Colonic mucosa (tissue), 4 donors: ENCODE data around the gene POLR3GL. TPM values are rescaled to one million over a fixed set of nuclear protein-coding genes. Genes with fewer than 3 reads are reported as not detected.
A peak's percentile ranks its signal among the peaks of the same experiment; 100 is the strongest.
"Not testable (repeated sequence)": the region's sequence is repeated elsewhere in the genome, so short reads cannot be mapped to it uniquely, and the experiment has no call there.

ENCODE experiments used
- DNase-seq: peaks from one replicate; pipeline ENCODE4 v3.0.0-alpha.2; 2020
- H3K27ac ChIP-seq: fragments of 200-600 bp; one replicate; pipeline ENCODE4 v1.8.0; 2021
- H3K27me3 ChIP-seq: fragments of 200-600 bp; one replicate; pipeline ENCODE4 v1.8.0; 2021
- H3K36me3 ChIP-seq: fragments of 200-600 bp; one replicate; pipeline ENCODE4 v1.8.0; 2021
- H3K4me1 ChIP-seq: fragments of 200-600 bp; one replicate; pipeline ENCODE4 v1.8.0; 2021; ENCODE audit warnings: mild to moderate bottlenecking
- H3K4me3 ChIP-seq: fragments of 200-600 bp; one replicate; pipeline ENCODE4 v1.8.0; 2021
- H3K9ac ChIP-seq, 2 donors: one replicate each; pipeline ENCODE4 v1.7.0; 2013; ENCODE audit warnings: control low read depth in 2 of 2, low read depth in 2 of 2, low read length in 2 of 2
- H3K9me3 ChIP-seq: fragments of 200-600 bp; one replicate; pipeline ENCODE4 v1.8.0; 2021
- intact Hi-C: fragments of 100-400 bp; cut with DNase I; formaldehyde crosslinking; loops from one replicate; pipeline ENCODE4 v1.14.1; 2022
- total RNA-seq, 2 donors: library from RNA; stranded (reverse); fragmentation: NEBNext Ultra II Directional in 1 of 2; extraction: Animal tissue kit (Norgen Biotek cat#: 25700) in 1 of 2; gene quantifications; one replicate each; pipeline ENCODE4 v1.2.1, GENCODE V29; 2021
- TF ChIP-seq, protein P1 (sequence below): fragments of 200-600 bp; IDR thresholded peaks from one replicate; pipeline ENCODE4 v1.8.0; 2022; ENCODE audit warnings: antibody characterized with exemption, mild to moderate bottlenecking
- donor health status: healthy.
- donor health status: DM: no; HTN: no; CAD: no.
- donor health status: DM: no; HTN: no; CAD: no.

Gene POLR3GL
- total RNA-seq, 2 donors from 2014 or later = 12.6 to 16.1 TPM

DNA sequence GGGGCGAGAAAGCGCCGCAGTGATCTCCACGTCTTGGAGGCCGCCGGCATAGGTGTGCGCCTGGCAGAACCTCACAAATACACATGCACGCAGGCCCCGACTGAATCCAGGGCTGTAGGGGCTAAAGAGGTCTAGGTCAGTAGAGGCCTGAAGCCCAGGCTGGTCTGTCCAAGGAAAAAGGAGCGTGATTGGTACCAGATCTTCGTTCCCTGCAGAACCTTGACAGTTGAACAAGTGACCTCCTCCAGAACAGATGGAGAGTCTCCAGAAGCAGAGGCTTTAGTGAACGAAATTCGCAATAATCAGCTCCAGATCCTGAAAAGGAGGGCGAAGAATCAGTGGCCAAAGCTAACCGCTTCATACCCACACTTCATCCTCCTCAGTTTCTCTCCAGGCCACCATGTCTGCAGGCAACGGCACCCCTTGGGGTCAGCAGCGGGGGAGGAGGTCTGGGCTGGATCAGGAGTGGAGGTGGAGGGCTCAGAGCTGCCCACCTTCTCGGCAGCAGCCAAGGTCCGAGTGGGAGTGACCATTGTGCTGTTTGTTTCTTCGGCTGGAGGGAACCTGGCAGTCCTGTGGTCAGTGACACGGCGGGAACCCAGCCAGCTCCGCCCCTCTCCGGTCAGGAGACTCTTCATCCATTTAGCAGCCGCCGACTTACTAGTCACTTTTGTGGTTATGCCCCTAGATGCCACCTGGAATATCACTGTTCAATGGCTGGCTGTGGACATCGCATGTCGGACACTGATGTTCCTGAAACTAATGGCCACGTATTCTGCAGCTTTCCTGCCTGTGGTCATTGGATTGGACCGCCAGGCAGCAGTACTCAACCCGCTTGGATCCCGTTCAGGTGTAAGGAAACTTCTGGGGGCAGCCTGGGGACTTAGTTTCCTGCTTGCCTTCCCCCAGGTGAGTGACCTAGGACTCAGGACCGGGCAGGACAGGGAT lies 45.2 kb upstream of the POLR3GL start:
- peak overlapping the region; percentile 77 for H3K4me3 ChIP-seq
- no peaks in the 10 kb centered on the region for H3K9me3 ChIP-seq
- no peaks in the 10 kb centered on the region for H3K27me3 ChIP-seq
- DNase-seq = peak; percentile 79
- H3K9ac ChIP-seq = peak overlapping the region; percentile 80 to 95
- peak overlapping the region; percentile 84 for H3K27ac ChIP-seq
- TF ChIP-seq, protein P1, sequence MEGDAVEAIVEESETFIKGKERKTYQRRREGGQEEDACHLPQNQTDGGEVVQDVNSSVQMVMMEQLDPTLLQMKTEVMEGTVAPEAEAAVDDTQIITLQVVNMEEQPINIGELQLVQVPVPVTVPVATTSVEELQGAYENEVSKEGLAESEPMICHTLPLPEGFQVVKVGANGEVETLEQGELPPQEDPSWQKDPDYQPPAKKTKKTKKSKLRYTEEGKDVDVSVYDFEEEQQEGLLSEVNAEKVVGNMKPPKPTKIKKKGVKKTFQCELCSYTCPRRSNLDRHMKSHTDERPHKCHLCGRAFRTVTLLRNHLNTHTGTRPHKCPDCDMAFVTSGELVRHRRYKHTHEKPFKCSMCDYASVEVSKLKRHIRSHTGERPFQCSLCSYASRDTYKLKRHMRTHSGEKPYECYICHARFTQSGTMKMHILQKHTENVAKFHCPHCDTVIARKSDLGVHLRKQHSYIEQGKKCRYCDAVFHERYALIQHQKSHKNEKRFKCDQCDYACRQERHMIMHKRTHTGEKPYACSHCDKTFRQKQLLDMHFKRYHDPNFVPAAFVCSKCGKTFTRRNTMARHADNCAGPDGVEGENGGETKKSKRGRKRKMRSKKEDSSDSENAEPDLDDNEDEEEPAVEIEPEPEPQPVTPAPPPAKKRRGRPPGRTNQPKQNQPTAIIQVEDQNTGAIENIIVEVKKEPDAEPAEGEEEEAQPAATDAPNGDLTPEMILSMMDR = no peak
- H3K4me1 ChIP-seq = peaks cover 6% of the 10 kb centered on the region
- intact Hi-C loops = loop anchor here (5.0 to 10.0 kb wide), 2 partner anchors 38 to 74 kb away; partner anchors contain the start of genes LIX1L and NUDT17
- no peaks in the 10 kb centered on the region for H3K36me3 ChIP-seq

DNA sequence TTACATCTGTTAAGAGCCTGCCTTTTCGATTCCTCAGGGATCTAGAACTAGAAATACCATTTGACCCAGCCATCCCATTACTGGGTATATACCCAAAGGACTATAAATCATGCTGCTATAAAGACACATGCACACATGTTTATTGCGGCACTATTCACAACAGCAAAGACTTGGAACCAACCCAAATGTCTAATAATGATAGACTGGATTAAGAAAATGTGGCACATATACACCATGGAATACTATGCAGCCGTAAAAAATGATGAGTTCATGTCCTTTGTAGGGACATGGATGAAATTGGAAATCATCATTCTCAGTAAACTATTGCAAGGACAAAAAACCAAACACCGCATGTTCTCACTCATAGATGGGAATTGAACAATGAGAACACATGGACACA lies 44.2 kb upstream of the POLR3GL start:
- H3K27ac ChIP-seq, H3K4me1 ChIP-seq, DNase-seq, intact Hi-C loops, H3K9ac ChIP-seq, H3K36me3 ChIP-seq, H3K27me3 ChIP-seq, H3K9me3 ChIP-seq, H3K4me3 ChIP-seq: not testable (repeated sequence)

DNA sequence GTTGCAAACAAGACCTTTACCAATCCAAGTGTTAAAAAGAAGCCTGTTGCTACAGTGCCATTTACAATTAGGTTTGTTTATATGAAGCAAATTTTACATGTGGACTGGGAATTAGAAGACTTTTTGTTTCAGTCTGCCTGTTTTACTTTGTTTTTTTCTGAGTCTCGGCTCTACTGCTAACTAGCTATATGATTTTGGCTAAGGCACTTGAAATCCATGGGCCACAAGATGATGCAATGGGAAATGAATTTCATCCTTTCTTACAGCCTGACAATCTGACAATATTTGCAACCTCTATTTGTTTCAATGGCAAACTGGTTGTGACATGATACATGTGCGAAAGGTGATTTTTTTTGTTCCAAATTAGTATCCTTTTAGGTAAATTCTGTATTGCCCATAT lies 42.2 kb upstream of the POLR3GL start:
- Histone ChIP-seq H3K9ac (no peak overlapping the region), H3K36me3 (no peaks in the 10 kb centered on the region), H3K9me3 (no peaks in the 10 kb centered on the region), H3K4me1 (peaks cover 14% of the 10 kb centered on the region), H3K4me3 (no peak overlapping the region), H3K27me3 (no peaks in the 10 kb centered on the region), H3K27ac (no peak overlapping the region)
- intact Hi-C loops = no loop called here
- TF ChIP-seq, protein P1 = no peak
- DNase-seq = no peak

DNA sequence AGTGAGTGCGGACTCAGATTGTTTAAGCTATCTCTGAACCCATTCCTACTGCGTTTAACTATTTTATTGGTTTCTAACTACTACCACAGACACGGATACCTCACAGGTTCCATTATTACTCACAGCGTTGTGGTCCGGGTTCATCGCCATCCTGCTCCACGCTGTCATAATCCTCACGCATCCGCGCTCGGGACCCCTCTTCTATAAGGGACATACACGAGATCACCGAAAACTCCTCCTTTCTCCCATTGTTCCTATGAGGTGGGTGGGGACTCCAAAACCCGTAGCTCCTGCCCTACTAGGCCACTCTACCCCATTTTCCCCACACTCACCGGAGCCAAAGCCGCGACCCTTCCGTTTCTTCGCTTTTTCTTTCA lies 37.8 kb upstream of the POLR3GL start:
- no peaks in the 10 kb centered on the region for H3K27me3 ChIP-seq
- TF ChIP-seq, protein P1 = no peak
- peak overlapping the region; percentile 75 for H3K4me3 ChIP-seq
- H3K27ac ChIP-seq = peak overlapping the region; percentile 89
- intact Hi-C loops = no loop called here
- H3K9ac ChIP-seq = peak overlapping the region; percentile 77 to 97
- peaks cover 8% of the 10 kb centered on the region for H3K4me1 ChIP-seq
- no peaks in the 10 kb centered on the region for H3K9me3 ChIP-seq
- DNase-seq = no peak
- H3K36me3 ChIP-seq = no peaks in the 10 kb centered on the region

DNA sequence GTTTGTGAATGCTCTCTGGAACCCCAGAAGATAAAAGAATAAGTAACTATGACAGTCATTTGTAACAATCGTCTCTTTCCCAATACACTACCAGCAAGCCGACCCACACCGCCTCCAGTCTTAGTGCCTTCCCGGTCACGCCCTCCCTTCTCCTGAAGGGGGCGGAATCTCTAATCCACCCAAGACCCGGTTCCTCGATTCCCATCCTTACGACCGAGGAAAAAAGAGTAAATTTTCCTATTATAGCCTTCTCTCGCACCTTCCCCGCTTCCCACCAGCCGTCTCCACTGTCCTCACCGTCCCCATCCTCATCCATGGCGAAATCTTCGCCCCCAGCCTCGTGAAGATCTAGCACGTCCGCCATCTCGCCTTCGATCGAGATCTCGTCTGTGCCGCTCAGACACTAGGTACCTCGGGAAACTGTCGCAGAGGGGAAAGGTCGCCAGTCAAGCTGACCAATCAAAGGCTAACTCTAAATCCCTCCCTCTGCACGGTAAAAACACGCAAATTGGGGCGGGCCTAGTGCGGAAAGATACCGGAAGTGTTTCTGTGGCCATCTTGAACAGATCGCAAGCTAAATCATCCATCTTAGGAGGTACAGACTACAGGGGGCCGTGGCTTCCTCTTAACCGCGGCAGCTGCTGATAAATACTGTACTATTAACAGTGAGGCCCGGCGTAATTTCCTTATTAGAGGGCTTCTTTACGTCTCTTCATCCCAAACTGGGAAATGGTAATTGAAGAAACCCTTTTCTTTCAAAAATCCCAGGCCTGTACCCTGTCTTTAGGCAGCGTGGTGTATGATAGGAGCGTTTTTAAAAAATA lies 37.2 kb upstream of the POLR3GL start, which contains the start of gene RBM8A:
Gene RBM8A (minus strand): TSS at position 422 of the 824 bp plus-strand sequence. CDS start 58 bp downstream, at position 364.
- DNase-seq = peak; percentile 96
- intact Hi-C loops = no loop called here
- H3K9me3 ChIP-seq = no peaks in the 10 kb centered on the region
- peak within 1 kb of the TSS; percentile 75 for H3K4me3 ChIP-seq
- peaks cover 8% of the 10 kb centered on the region for H3K4me1 ChIP-seq
- H3K27me3 ChIP-seq = no peaks in the 10 kb centered on the region
- H3K36me3 ChIP-seq = no peaks in the 10 kb centered on the region
- TF ChIP-seq, protein P1 = peak; percentile 65
- peak within 1 kb of the TSS; percentile 77 to 97 for H3K9ac ChIP-seq
- H3K27ac ChIP-seq = peak within 1 kb of the TSS; percentile 89
